ENCODE data around the gene ZBTB16.

DNA sequence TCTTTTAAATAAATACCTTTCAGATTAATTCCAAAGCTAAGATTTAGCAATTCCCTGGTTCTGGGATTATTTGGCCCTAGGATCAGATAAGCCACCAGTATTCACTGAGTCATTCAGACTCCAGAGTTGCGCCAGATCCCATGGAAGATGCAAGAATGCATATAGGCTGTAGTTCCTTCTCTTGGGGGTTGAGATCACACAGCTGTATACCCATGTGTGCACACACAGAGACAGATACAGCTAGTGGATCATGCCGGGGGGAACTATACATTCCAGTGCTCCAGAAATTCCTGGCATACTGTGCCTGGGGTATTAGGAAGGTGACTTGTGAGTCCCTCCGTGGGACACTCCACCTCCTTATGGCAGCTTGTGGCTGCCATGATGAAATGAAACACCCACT is 75.4 kb downstream of the ZBTB16 start:
- TF ChIP-seq CTCF (IDR thresholded peaks at IDR 0.05; ENCODE audit: extremely low read depth in 1 of 2, insufficient read depth in 1 of 2, low read depth in 1 of 2, low read length in 2 of 2), result no peak
- no peak for TF ChIP-seq POLR2A (IDR thresholded peaks at IDR 0.05; ENCODE audit: low read depth, low read length)
- TF ChIP-seq EZH2 (IDR thresholded peaks at IDR 0.05; ENCODE audit: borderline replicate concordance, low read depth, low read length, severe bottlenecking), result no peak
- TF ChIP-seq POLR2AphosphoS5 (IDR thresholded peaks at IDR 0.05; ENCODE audit: insufficient read depth, low read depth, low read length), result no peak
- no peak for TF ChIP-seq JUN (IDR thresholded peaks at IDR 0.05; ENCODE audit: borderline replicate concordance, insufficient read depth, insufficient read length, low read depth)
- TF ChIP-seq, protein P1, sequence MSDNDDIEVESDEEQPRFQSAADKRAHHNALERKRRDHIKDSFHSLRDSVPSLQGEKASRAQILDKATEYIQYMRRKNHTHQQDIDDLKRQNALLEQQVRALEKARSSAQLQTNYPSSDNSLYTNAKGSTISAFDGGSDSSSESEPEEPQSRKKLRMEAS (IDR thresholded peaks at IDR 0.05; ENCODE audit: insufficient read depth, insufficient read length), result no peak
- no peak for TF ChIP-seq FOS (IDR thresholded peaks at IDR 0.05; ENCODE audit: borderline replicate concordance, insufficient read depth, low read length)
- no peak for TF ChIP-seq MYC (IDR thresholded peaks at IDR 0.05; ENCODE audit: low read depth, low read length)
- peak; percentile 72 for TF ChIP-seq GATA2 (IDR thresholded peaks at IDR 0.05; ENCODE audit: insufficient read depth, insufficient read length, low read depth, low read length)

Measured in endothelial cell of umbilical vein (primary cell).